ENCODE measurements around the gene LUZP1.

Gene LUZP1

DNA sequence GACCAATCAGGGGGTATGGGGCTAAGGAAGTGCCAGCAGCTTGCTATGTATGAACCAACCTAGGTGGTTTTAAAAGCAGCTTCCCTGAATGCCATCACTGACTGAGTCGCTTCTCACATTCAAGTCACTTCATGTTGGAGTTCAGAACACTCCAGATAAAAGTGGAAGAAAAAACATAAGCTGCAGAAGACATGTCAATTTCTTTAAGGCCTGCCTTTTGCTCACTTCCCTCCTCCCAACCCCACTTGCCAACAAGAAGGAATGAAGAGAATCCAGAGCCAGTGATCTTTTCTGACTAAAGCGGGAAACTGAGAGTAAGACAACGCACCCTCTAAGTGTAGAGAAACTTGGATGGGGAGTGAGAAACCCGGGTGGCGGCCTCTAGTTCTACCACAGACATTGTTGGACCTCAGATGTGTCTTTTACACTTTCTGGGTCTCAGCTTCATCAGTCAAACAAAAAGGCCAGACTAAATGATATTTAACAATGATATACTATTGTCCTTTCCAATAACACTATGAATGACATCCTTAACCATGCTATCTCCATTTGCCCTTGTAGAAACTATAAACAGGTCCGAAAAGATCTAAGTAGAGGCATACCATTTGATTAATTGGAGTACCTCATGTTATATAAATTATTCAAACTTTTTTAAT lies 54.1 kb downstream of the LUZP1 start:
- no peak for DNase-seq

DNA sequence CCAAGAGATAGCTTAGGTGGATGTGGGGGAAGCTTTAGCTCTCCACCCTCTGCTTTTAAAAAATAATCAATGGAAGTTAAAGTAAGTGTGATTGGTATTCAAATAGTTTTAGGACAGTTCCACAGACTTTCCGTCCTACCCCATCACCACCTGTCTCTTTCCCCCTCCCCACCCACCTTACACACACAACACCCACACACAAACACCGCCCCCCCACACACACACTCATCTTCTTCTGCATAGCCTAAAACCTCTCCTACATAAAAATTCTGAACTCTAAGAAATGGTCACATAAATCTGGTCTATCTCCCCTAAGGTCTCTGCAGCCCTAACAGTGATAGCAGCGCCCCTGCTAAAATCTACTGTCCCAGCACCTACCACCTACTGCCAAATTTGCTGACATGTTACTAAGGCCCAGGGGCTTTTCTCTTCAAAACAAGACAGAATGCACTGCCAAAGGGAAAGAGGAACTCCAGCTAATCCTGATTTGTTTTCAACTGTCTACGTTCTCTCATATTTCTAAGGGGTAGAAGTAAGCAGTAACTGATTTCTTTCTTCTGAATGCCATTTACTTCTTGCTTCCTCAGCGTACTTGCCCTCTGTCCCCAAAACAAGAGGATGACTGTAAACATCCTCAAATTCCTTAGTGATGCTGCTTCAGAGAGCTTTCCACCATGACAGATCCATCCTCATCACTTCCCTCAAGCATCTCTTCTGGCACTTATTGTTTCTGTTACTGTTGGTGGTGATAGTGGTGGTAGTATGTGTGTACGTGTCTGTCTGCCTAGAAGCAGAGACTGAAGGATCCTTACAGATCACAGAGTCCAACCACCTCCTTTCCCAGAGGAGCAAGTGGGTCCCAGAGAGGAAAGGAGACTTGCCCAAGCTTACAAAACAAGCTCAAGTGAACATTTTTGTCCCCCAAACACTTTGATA lies 56.8 kb downstream of the LUZP1 start:
- no peak for DNase-seq

DNA sequence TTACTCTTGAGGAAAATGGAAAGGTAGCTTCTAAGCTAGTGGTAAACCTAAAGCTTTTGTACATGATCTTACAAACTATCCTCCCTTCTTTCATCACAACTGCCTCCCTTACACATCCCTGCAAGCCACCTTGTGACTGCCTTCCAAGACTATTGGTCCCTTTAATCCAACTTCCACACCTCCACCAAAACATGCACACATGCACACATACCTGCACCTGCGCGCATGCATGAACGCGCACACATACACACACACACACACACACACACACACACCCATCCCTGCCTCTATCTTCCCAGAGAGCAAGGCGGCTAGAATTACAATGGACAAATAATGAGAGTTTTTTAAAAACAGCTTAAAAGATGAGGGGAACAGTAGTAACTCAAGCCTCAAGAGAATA lies 58.3 kb downstream of the LUZP1 start:
- no peak for DNase-seq

DNA sequence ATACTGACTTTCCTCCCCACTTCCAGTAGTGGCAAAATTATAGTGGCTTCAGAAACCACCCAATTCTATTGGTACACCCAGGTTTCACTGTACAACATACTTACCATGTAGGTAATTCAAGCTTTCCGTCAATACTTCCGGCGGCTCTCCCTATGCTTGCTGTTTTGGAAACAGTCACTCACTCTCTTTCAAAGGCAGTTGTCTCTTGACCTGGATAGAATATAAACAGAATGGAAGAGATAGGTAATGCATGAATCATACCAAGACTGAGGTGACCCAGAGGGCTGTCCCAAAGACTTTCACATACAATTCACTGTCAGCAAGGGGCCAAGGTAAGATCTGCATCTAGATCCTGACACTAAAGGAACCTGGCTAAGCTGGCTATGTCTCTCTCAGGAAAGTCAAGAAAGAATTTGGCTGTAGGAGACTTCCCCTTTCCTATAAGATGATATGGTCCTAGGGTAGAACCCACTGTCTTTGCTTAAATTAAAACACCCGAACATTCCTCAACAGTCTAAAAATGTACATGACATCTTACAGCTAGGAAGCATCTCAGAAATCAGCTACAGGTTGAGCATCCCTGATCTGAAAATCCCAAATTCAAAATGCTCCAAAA lies 59.6 kb downstream of the LUZP1 start:
- peak; percentile 47 for DNase-seq

DNA sequence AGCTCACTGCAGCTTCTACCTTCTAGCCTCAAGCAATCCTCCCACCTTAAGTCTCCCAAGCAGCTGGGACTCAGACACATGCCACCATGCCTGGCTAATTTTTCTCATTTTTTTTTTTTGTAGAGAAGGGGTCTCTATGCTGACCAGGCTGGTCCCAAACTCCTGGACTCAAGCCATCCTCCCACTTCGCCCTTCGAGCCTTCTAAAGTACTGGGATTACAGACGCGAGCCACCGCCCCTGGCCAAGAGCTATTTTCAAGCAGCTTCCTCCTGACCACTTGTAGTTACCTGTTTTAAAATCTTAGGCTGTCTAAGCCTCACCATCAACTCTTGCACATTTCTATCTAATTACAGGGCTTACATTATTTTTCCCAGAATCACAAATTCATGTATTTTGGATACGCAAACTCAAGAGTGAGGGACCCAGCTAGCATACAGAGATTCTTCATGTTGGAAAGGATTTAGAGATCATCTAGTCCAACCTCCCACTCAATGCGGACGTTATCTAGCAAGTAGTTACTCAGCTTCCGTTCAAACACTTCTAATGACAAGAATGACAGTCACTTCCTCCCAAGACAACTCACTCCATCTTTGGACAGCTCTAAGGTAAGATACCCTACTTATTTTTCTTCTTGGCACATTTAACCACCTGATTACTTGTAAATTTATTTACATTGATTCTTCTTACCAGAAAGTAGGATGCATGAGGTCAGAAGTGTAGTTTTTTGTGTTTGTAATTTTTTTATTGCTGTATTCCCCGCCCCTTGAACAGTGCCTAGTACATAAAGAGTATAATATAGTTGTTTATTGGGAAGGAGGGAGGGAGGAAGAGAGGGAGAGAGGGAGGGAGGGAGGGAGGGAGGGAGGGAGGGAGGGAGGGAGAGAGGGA lies 65.4 kb downstream of the LUZP1 start:
- DNase-seq = peak; percentile 13

DNA sequence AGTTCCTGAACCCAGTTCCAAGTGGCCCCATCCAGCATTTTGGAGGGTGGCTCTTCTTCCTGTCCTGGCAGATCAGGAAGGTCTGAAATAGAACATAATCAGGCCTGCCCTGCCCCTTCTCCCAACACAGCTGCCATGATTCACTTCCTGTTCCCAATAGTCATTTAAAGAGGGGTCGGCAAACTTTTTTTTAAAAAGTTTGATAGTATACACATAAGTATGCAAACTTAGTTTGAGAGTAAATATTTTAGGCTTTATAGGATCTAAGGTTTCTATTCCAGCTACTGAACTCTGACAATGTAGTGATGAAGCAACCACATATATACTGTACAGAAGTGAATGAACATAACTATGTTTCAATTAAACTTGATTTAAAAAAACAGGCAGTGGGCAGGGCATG lies 66.4 kb downstream of the LUZP1 start:
- DNase-seq = no peak

DNA sequence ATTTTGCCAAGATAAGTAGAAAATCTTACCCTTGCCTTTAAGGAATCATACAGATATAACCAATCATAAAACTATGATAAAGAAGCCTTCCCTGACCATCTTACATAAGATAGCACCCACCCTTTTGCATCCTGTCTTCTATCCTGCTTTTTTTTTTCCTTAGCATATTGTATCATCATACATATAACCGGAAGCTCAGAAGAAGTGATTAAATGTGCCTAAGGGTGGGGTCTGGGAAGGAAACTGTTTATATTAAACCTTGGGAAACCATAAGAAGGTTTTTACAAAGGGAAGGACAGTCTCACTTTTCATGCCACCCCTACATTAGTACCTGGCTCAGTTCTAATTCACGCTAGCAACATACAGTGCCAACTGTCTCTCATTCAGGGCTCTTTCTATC lies 66.8 kb downstream of the LUZP1 start:
- DNase-seq = no peak

DNA sequence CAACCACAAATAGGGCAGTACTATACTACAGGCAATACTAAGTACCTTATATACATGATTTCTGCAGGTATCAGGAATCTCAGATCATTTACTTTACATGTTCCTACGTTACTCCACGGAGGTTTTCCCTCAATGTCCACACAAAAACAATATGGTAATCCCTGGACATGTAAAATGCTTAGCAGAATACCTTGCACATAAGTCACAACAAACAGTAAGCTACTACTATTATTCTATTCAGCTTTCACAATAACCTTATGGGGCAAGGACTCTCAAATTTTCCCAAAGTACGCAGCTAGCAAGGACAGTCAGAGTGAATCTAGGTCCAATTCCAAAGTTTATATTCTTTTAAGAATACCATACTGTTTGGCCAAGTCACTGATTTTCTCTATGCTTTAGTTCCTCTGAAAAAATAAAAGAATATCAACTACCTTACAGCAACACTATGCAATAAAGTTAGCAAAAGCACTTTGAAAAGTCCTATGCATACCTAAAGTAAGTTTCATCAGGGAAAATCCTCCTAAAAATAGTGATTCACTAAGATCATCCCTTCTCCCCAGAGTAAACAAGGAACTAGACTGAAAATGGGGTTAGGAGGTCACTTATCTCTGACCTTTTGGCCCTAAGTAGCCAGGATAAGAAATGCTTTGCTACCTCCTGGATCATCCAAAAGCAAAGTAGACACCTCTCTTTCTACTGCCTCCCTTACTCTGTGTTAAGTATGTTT lies 67.4 kb downstream of the LUZP1 start:
- DNase-seq = no peak

DNA sequence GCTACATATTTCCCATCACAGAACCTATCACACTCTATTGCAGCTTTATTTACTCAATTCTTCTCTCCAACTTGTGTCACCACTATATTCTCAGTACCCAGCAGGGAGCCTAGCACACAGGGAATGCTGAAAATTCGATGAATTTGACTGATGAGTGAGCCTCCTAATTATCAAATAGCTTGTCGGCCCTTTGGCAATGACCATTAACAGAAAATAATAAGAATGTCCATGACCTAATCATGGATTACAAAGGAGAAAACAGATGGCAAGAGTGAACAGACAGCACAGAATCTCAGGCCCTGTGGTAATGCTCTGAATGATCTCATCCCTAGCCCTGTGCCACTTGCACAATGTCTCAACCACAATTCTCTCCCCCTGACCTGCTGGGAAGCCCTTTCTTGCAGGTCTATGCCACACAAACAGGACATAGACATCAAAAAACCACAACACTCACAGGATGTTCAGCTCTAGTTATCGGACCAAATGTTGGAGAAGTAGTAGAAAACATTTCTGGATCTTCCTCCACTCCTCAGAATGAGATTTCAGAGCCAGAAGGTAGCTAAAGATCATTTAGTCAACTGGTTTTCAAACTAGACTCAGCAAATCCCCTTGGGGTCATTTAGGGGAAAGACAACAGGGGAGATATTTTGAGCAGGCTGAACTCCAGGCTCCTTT lies 68.4 kb downstream of the LUZP1 start:
- DNase-seq = peak; percentile 53

DNA sequence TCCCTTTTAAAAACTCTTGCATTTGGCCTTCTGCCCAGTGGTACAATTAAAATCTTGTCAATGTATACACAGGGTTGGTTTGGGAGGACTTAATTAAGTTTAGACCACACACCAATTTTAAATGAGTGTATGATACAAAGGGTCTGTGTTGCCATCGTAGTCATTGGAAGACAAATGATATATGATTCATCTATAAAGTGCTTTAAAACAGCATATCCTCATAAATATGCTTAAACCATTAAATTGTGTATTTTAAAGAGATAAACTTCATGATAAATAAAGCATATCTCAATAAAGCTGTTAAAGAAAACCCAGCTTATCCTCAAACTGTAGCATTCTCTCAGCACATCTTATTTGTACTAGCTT lies 69.5 kb downstream of the LUZP1 start:
- DNase-seq = no peak

DNA sequence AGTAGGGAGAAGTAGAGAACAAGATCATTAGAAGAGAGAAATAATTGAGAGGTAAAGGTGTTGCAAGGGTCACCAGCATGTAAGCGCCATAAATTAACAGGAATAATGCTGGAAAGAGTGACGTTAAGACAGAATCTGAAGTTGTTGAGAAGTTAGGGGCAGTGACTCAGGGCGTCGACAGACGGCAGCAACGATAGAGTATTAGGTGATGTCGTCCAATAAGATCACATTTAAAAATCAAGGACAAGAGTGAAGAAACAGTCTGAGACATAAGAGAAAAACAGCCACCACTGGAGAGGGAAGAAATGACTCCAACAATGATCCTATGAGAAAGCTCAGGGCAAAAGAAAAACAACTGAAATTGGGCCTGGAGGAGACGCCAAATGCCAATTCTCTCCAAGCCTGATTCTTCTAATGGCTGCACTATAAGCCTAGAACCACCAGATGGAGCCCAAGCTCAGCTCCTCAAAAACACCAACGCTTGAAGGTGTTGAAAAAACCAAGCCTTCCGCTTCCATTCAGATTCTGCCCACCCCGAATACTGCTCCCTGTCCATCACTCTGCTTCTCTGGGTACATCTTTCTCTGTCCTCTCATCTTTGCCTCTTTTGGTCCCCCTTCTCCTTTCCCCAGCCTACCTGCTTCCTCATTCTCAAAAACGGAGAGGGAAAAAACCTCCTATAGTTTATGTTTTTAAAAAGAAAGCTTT lies 70.0 kb downstream of the LUZP1 start:
- peak; percentile 60 for DNase-seq

DNA sequence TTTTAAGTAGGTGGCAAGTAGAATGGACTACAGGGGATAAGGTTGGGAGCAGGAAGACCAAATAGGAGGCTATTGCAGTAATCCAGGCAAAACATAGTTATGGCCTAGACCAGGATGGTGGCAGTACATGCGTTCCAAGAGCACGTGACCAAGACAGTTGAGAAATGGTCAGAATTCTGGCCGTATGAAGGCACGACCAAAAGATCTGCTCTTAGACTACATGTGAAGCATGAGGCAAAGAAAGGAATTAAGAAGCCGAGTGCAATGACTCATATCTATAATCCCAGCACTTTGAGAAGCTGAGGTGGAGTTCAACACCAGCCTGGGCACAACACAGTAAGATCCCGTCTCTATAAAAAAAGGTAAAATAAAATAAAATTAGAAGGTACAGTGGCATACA lies 71.3 kb downstream of the LUZP1 start:
- DNase-seq = no peak

DNA sequence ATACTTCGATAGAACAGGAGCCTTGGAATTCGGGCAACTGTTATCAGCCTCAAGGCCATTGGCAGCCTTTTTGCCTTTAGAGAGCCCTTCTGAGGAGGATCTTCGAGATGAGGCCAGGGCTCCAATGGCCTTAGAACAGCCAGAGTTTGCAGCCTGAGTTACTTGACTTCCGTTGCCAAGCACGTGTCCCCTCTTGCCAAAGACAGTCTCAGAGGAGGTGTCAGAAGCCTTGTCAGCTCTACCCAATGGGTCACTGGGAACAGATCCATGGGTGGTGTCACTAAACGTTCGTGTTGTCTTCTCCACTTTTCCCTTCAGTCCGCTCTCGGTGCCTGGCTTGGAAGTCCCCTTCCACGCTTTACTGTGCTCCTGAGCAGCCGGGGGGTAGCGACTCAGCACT lies 76.2 kb downstream of the LUZP1 start:
- no peak for DNase-seq

DNA sequence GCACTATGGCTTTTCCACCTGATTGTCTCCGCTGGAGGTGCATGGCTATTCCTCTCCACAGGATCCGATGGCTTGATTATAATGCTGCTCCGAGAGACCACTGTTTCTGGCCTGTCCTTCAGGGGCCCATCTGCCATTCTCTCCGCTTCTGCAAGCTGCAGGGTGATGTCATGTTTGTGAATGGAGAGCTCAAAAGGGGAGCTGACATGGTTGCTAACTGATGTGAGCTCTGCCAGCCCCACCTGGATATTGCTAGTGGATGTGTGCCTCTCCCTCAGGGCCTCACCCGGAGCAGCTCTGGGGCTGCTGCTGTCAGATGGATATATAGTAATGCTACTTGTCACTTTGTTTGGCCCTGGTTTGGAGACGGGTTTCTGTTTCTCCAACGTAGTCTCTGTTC lies 77.1 kb downstream of the LUZP1 start:
- DNase-seq = no peak

DNA sequence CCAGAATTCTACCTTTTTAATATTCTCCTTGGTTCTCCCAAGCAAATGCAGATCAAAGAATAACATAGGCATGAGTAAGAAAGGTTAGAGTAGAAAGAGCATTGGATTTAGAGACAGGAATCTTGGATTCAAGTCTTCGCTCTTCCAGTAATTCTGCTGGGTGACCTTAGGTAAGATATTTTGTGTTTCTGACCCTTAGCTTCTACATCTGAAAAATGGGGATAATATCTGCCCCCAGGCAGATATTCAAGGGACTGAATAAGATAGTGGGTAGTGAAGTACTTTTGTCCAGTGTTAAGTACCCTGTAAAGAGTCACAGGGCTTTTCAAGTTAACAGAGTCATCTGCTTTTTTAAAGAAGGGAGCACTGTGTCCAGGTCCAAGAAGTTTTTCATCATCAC lies 78.6 kb downstream of the LUZP1 start:
- no peak for DNase-seq

DNA sequence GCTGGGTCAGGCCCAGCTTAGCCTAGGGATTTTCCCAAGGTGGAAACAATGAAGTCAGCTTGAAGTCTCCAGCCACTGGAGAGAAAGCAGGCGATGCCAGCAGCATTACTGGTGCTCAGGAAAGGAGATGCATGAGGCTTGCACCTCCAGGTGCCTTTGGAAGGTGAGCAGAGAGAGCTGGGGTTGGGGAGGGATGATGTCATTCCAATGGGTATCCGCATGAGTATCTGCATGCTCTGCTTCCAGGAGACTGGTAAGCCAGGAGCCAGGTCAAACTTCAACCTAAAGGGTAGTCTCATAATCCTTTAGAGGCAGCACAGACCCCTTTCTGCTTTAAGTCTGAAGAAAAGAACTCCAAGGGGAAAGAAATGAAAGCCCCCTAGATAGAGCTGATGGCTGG lies 80.6 kb downstream of the LUZP1 start:
- DNase-seq = no peak

DNA sequence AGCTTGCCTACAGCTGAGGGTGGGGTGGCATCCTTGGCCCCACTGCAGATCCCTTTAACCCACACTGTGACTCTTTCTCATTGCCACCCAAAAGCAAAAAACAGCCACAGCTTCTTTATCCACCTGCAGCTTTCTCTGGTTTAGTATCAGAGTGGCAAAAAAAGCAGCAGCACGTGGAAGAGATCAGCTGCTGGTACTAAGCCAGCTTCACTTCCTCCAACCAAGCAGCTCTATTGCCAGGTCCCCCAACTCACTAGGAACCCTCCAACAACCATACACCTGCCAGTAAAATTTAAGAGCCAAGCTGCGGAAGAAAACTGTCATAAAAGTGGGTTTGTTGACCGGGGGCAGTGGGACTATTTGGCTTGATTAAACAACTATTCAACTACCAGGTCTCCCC lies 83.0 kb downstream of the LUZP1 start:
- no peak for DNase-seq

DNA sequence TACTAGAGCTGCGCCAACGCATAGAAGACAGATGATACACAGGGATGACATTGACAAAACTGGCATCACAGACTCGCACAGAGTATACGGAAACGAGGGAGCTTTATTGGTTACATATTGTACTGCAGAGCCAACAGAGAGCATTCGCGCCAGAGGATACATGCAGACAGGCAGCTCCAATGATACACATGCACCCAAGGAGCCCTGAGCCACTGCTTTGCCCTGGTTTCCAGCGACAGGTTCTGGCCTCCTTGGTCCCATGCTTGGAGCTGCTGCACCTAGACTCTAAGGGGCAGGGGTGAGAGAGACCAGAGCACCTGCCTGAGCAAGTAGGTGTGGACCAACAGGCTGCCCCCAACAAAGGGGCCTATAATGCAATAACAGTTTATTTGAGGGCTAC lies 83.8 kb downstream of the LUZP1 start:
- DNase-seq = no peak

DNA sequence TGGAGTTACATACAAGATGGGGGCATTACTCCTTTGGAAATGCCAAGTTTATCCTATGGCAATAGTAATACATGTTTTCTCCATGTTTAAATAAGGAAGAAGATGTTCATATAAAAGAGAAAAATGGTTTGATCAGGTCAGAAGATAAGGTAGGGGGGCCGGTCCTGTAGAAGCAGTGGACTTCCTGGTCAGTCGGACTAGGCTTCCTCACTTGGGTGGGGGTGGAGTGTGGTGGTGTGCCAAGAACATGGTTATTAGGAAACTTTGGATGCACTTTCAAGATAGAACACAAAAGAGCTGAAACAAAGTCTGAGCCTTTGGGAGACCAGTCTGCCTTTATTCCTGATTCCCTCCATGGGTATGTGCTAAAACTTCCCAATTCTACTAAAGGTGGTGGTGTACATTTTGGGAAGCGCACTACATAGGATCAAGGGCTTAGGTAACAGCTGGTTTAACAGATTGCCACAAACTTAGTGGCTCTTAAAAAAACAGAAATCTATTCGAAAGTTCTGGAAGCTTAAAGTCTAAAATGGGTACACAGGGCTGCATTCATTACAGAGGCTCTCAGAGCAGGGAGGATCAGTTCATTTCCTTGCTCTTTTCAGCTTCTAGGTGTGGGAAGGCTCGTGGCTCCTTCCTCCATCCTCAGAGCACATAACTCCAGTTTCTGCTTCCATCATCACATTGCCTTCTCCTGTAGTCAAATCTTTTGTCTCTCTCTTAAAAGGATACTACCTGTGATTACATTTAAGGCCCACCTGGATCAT lies 84.8 kb downstream of the LUZP1 start:
- DNase-seq = no peak

DNA sequence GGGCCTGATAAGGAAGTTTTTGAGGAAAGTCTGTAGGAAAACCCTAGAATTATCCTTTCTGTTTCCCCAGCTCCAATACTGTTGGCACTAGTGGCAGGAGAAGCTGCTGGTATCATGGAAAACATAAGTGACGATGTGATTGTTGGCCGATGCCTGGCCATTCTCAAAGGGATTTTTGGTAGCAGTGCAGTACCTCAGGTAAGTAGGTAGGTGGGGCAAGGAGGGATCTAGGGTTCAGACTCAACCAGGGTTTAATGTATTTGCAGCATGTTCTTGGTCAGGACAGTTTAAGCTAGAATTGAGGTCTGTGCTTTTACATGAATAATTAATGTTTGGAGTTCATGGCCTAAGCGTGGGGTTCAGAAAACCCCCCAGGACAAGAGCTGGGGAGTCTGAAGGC lies 87.3 kb downstream of the LUZP1 start:
- DNase-seq = no peak

Data from stimulated activated CD4-positive, alpha-beta T cell treated with anti-CD3 and anti-CD28 coated beads, Interleukin-1b, Interleukin-23, amount 100 ng/mL, for 48 hours (primary cell).